HG03520 (cell line): ENCODE results near the gene CYTIP.
"Not testable (repeated sequence)": the region's sequence is repeated elsewhere in the genome, so short reads cannot be mapped to it uniquely, and the experiment has no call there.

Source experiments
- ATAC-seq: cut with Tn5 transposase; IDR thresholded peaks from one replicate; pipeline ENCODE4 v1.9.1; 2021; ENCODE audit warnings: mild to moderate bottlenecking, moderate library complexity; ENCODE audit not compliant: unreplicated experiment

Gene CYTIP

DNA sequence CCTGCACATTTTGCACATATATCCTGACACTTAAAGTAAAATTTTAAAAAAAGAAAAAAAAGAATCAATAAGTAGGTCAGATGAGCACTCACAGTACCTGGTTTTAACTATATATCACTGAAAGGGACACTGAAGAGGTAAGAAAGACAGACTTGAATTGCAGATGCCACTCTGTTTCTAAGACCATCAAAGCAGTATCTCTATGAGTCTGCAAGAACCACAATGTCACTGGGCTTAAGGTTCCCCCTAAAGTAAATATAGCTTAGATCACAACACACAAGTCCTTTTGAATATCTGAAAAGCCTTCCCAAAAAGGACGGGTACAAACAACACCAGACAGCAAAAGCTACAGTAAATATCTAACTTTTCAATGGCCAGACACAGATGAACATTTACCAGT is 57.6 kb downstream of the CYTIP start:
- no peak for ATAC-seq

DNA sequence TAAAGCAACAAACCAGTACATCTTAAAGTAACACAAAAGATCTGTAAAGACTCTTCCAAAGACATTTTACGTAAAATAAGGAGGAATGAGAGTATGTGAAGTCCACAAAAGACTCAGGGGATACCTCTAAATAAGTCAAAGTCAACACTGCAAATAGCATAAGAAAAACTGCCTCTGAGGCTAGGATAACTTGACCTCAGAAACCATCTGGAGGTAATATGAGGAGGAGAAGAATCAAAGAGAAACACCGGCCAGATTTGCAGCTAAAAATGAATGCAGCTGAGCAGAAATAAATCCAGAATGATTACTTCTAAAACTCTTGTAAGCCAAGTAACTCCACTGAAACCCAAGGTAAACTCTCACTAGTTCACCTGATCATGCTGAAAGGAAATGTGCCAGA is 66.0 kb downstream of the CYTIP start:
- ATAC-seq, result no peak

DNA sequence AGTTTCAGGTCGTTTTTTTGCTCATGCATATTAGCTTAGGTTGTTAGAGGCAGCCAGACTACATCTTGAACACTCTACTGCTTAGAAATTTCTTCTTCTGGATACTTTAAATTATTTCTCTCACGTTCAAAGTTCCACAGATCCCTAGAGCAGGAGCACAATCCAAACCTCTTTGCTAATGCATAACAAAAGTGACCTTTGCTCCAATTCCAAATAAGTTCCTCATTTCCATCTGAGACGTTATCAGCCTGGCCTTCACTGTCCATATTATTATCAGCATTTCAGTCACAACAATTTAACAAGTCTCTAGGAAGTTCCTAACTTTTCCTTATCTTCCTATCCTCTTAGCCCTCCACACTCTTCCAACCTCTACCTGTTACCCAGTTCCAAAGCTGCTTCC is 67.8 kb downstream of the CYTIP start:
- ATAC-seq, result no peak

DNA sequence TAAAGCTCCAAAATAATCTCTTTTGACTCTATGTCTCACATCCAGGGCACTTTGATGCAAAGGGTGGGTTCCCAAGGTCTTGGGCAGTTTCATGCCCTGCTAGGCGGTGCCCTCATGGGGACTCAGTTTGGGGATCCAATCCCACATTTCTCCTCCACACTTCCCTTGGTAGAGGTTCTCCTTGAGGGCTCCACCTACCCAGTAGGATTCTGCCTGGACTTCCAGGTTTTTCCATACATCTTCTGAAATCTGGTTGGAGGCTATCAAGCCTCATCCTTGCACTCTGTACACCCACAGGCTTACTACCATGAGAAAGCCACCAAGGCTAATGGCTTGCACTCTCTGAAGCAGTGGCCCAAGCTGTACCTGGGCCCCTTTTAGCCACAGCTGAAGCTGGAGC is 68.5 kb downstream of the CYTIP start:
- no peak for ATAC-seq

DNA sequence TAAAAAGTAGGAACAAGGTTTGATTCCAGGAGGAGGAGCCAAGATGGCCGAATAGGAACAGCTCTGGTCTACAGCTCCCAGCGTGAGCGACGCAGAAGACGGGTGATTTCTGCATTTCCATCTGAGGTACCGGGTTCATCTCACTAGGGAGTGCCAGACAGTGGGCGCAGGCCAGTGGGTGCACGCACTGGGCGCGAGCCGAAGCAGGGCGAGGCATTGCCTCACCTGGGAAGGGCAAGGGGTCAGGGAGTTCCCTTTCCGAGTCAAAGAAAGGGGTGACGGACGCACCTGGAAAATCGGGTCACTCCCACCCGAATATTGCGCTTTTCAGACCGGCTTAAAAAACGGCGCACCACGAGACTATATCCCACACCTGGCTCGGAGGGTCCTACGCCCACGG is 75.4 kb downstream of the CYTIP start:
- ATAC-seq, result not testable (repeated sequence)

DNA sequence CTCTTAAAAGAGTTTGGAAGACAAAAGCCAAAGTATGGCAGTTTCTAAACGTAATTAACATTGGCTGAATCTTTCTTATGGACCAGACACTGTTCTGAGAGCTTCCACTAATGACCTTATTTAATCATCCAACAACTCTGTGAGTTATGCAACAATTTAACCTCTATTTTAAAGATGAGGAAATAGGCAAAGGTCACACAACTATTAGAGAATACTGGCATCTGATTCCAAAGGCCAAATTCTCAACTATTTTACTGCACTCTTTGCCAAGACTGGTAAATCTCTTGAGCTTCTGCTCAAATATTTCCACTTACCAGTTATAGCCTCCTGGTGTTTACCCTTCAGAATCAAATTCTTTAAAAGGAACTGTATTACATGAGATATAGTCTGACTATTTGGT is 76.2 kb downstream of the CYTIP start:
- no peak for ATAC-seq
